ENCODE data around the gene UGT2B7.
A peak's percentile ranks its signal among the peaks of the same experiment; 100 is the strongest.

UGT2B7 gene

DNA sequence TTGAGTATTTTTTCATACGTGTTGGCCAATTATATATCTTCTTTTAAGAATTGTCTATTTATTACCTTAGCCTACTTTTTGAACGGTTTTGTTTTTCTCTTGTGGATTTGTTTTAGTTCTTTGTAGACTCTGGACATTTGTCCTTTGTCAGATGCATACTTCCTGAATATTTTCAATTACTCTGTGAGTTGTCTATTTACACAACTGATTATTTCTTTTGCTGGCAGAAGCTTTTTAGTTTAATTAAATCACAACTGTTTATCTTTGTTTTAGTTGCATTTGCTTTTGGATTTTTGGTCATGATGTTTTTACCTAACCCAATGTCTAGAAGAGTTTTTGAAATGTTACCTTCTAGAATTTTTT lies 19.6 kb downstream of the UGT2B7 start:
- Histone ChIP-seq H3K79me2 (ENCODE audit: control insufficient read depth, insufficient read depth, low read length, poor library complexity) (no peaks in the 10 kb centered on the region), H3K9ac (ENCODE audit: low read length) (no peak overlapping the region), H3K23ac (ENCODE audit: low read length) (no peak overlapping the region), H3K4me3 (ENCODE audit: low read depth, low read length) (no peak overlapping the region), H3K4ac (ENCODE audit: low read depth, low read length) (no peak overlapping the region), H3K4me1 (ENCODE audit: control insufficient read depth in 1 of 2, insufficient read depth in 2 of 2, low read length in 2 of 2) (peaks cover 2% of the 10 kb centered on the region in 2 experiments), H2AFZ (ENCODE audit: insufficient read depth, low read length, poor library complexity) (no peak overlapping the region), H3K18ac (ENCODE audit: low read length) (no peak overlapping the region), H2BK12ac (ENCODE audit: low read length) (no peak overlapping the region), H4K91ac (ENCODE audit: low read depth, low read length) (no peak overlapping the region), H3K79me1 (ENCODE audit: low read length) (no peaks in the 10 kb centered on the region), H2AK5ac (ENCODE audit: low read length) (no peak overlapping the region), H3K14ac (ENCODE audit: low read length) (no peak overlapping the region), H3K27me3 (ENCODE audit: insufficient read depth, low read length) (no peaks in the 10 kb centered on the region), H2BK120ac (ENCODE audit: insufficient read depth, low read length, poor library complexity) (no peak overlapping the region), H3K9me3 (ENCODE audit: insufficient read depth, low read depth, low read length) (no peaks in the 10 kb centered on the region), H3K36me3 (ENCODE audit: control insufficient read depth in 1 of 2, insufficient read depth in 2 of 2, low read length in 2 of 2) (no peaks in the 10 kb centered on the region), H3K4me2 (ENCODE audit: low read length) (no peak overlapping the region), H3K27ac (ENCODE audit: low read depth, low read length) (no peak overlapping the region), H2BK5ac (ENCODE audit: low read depth, low read length, poor library complexity) (no peak overlapping the region), H4K12ac (ENCODE audit: low read depth, low read length) (no peak overlapping the region), H4K8ac (ENCODE audit: low read depth, low read length) (no peak overlapping the region)
- no peak for DNase-seq
- WGBS (ENCODE audit: extremely low coverage, insufficient coverage, insufficient read length): no CpG with 5 or more reads among the region's 2 CpGs

DNA sequence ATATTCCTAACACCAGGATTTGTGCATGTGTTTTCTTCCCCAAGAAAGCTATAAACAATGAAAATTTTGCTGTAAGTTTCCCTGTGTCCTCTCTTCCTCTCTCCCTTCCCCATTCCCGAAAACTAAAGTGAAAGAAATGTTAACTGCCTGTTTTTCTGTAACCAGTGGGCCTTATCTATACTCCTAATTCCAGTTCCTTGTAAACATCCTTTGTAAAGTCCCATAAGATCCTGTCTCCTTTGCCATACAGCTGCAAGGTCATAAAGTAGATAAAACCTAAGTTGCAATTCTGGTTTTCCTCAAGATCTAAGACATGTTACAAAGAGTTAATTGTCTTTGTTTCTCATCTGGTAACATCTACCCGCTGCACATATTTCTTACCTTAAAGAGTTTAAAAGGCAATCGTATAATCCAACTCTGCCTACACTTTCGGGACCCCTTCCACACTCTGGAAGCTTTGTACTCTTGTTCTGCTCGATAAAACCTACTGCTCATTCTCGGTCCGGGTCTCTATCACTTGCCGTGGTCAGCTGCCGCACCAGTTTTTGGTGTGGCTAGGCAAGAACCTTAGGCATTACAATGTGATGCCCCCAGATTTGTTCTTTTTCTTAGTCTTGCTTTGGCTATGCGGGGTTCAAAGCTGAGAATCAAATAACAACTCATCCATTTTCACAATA lies 20.5 kb downstream of the UGT2B7 start:
- no peak overlapping the region for H2BK5ac ChIP-seq (ENCODE audit: low read depth, low read length, poor library complexity)
- peak overlapping the region; percentile 43 for H2BK120ac ChIP-seq (ENCODE audit: insufficient read depth, low read length, poor library complexity)
- H4K91ac ChIP-seq (ENCODE audit: low read depth, low read length): peak overlapping the region; percentile 37
- no peak overlapping the region for H4K12ac ChIP-seq (ENCODE audit: low read depth, low read length)
- H3K79me1 ChIP-seq (ENCODE audit: low read length): no peaks in the 10 kb centered on the region
- H3K27me3 ChIP-seq (ENCODE audit: insufficient read depth, low read length): no peaks in the 10 kb centered on the region
- H3K4me1 ChIP-seq (ENCODE audit: control insufficient read depth in 1 of 2, insufficient read depth in 2 of 2, low read length in 2 of 2): peaks cover 2% of the 10 kb centered on the region in 2 experiments
- peak overlapping the region; percentile 66 for H3K14ac ChIP-seq (ENCODE audit: low read length)
- H3K4me3 ChIP-seq (ENCODE audit: low read depth, low read length): no peak overlapping the region
- H3K36me3 ChIP-seq (ENCODE audit: control insufficient read depth in 1 of 2, insufficient read depth in 2 of 2, low read length in 2 of 2): no peaks in the 10 kb centered on the region
- H3K4ac ChIP-seq (ENCODE audit: low read depth, low read length): no peak overlapping the region
- peak overlapping the region; percentile 89 for H2BK12ac ChIP-seq (ENCODE audit: low read length)
- no peaks in the 10 kb centered on the region for H3K79me2 ChIP-seq (ENCODE audit: control insufficient read depth, insufficient read depth, low read length, poor library complexity)
- no CpG with 5 or more reads among the region's 10 CpGs for WGBS (ENCODE audit: extremely low coverage, insufficient coverage, insufficient read length)
- H4K8ac ChIP-seq (ENCODE audit: low read depth, low read length): no peak overlapping the region
- peak overlapping the region; percentile 54 for H2AFZ ChIP-seq (ENCODE audit: insufficient read depth, low read length, poor library complexity)
- H3K4me2 ChIP-seq (ENCODE audit: low read length): no peak overlapping the region
- H3K23ac ChIP-seq (ENCODE audit: low read length): no peak overlapping the region
- DNase-seq: no peak
- H3K18ac ChIP-seq (ENCODE audit: low read length): peak overlapping the region; percentile 37
- peak overlapping the region; percentile 79 for H2AK5ac ChIP-seq (ENCODE audit: low read length)
- H3K9ac ChIP-seq (ENCODE audit: low read length): no peak overlapping the region
- no peaks in the 10 kb centered on the region for H3K9me3 ChIP-seq (ENCODE audit: insufficient read depth, low read depth, low read length)
- H3K27ac ChIP-seq (ENCODE audit: low read depth, low read length): no peak overlapping the region

DNA sequence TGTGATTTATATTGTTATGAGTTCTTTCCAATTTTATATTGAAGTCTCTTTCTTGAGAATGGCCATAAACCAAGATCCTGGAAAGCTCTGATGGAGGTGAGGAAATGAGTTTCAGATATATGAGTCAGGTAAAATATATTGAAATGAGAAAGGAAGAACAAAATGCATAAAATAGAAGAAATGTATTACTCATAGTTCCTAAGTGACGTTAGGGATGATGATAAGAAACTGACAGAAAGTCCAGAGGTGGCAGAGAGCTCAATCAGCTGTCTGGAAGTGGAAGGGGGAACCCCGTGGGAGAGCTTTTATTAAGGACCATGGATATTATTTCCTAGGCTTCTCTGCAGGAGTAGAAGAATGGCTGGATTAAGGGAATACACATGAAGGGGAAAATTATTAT lies 24.6 kb downstream of the UGT2B7 start:
- no peak overlapping the region for H3K9ac ChIP-seq (ENCODE audit: low read length)
- no CpG with 5 or more reads among the region's 2 CpGs for WGBS (ENCODE audit: extremely low coverage, insufficient coverage, insufficient read length)

DNA sequence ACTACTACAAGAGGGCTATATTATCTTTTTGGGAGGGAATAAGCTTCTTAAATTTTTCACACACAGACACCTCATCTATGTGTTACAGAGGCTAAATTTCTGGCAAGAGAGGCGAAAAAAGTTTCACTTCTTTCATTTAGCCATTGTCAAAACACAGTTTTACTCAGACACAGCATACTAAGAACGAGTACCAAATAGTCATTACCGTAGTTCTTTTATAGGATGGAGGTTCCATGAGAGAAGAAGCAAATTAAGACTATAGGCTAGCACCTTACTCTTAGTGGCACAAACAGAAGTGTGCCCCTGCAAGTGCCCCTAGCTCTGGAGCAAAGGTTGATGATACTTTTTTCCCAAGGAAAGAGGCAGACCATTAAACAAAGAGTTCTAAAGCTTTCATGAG lies 26.2 kb downstream of the UGT2B7 start:
- H4K91ac ChIP-seq (ENCODE audit: low read depth, low read length): no peak overlapping the region

More for the DNA sequence above, 24.6 kb downstream of the UGT2B7 start:
- H3K36me3 ChIP-seq (ENCODE audit: control insufficient read depth in 1 of 2, insufficient read depth in 2 of 2, low read length in 2 of 2): no peaks in the 10 kb centered on the region
- no peak overlapping the region for H2BK120ac ChIP-seq (ENCODE audit: insufficient read depth, low read length, poor library complexity)
- no peak overlapping the region for H4K12ac ChIP-seq (ENCODE audit: low read depth, low read length)
- H3K4me1 ChIP-seq (ENCODE audit: control insufficient read depth in 1 of 2, insufficient read depth in 2 of 2, low read length in 2 of 2): peaks cover 2% of the 10 kb centered on the region in 2 experiments
- no peak overlapping the region for H3K18ac ChIP-seq (ENCODE audit: low read length)
- no peaks in the 10 kb centered on the region for H3K79me2 ChIP-seq (ENCODE audit: control insufficient read depth, insufficient read depth, low read length, poor library complexity)
- no peaks in the 10 kb centered on the region for H3K27me3 ChIP-seq (ENCODE audit: insufficient read depth, low read length)
- no peak overlapping the region for H2AK5ac ChIP-seq (ENCODE audit: low read length)
- no peaks in the 10 kb centered on the region for H3K9me3 ChIP-seq (ENCODE audit: insufficient read depth, low read depth, low read length)
- no peak overlapping the region for H3K4me2 ChIP-seq (ENCODE audit: low read length)
- no peak overlapping the region for H2BK5ac ChIP-seq (ENCODE audit: low read depth, low read length, poor library complexity)
- H3K4ac ChIP-seq (ENCODE audit: low read depth, low read length): no peak overlapping the region
- no peak overlapping the region for H4K91ac ChIP-seq (ENCODE audit: low read depth, low read length)
- H3K23ac ChIP-seq (ENCODE audit: low read length): no peak overlapping the region
- no peak overlapping the region for H3K27ac ChIP-seq (ENCODE audit: low read depth, low read length)
- H3K4me3 ChIP-seq (ENCODE audit: low read depth, low read length): no peak overlapping the region
- DNase-seq: no peak
- no peak overlapping the region for H2BK12ac ChIP-seq (ENCODE audit: low read length)
- no peak overlapping the region for H2AFZ ChIP-seq (ENCODE audit: insufficient read depth, low read length, poor library complexity)
- H4K8ac ChIP-seq (ENCODE audit: low read depth, low read length): no peak overlapping the region
- H3K14ac ChIP-seq (ENCODE audit: low read length): no peak overlapping the region
- no peaks in the 10 kb centered on the region for H3K79me1 ChIP-seq (ENCODE audit: low read length)

More for the DNA sequence above, 26.2 kb downstream of the UGT2B7 start:
- Histone ChIP-seq H3K9ac (ENCODE audit: low read length) (no peak overlapping the region), H3K79me2 (ENCODE audit: control insufficient read depth, insufficient read depth, low read length, poor library complexity) (no peaks in the 10 kb centered on the region), H3K14ac (ENCODE audit: low read length) (no peak overlapping the region), H2AK5ac (ENCODE audit: low read length) (no peak overlapping the region), H4K12ac (ENCODE audit: low read depth, low read length) (no peak overlapping the region), H3K79me1 (ENCODE audit: low read length) (no peaks in the 10 kb centered on the region), H3K27ac (ENCODE audit: low read depth, low read length) (no peak overlapping the region), H3K27me3 (ENCODE audit: insufficient read depth, low read length) (no peaks in the 10 kb centered on the region), H2BK12ac (ENCODE audit: low read length) (no peak overlapping the region), H2BK5ac (ENCODE audit: low read depth, low read length, poor library complexity) (no peak overlapping the region), H2BK120ac (ENCODE audit: insufficient read depth, low read length, poor library complexity) (no peak overlapping the region), H2AFZ (ENCODE audit: insufficient read depth, low read length, poor library complexity) (no peak overlapping the region), H3K4me3 (ENCODE audit: low read depth, low read length) (no peak overlapping the region), H3K4me1 (ENCODE audit: control insufficient read depth in 1 of 2, insufficient read depth in 2 of 2, low read length in 2 of 2) (no peaks in the 10 kb centered on the region), H3K9me3 (ENCODE audit: insufficient read depth, low read depth, low read length) (no peaks in the 10 kb centered on the region), H3K18ac (ENCODE audit: low read length) (no peak overlapping the region), H3K4me2 (ENCODE audit: low read length) (no peak overlapping the region), H3K36me3 (ENCODE audit: control insufficient read depth in 1 of 2, insufficient read depth in 2 of 2, low read length in 2 of 2) (no peaks in the 10 kb centered on the region), H3K4ac (ENCODE audit: low read depth, low read length) (no peak overlapping the region), H4K8ac (ENCODE audit: low read depth, low read length) (no peak overlapping the region), H3K23ac (ENCODE audit: low read length) (no peak overlapping the region)
- WGBS (ENCODE audit: extremely low coverage, insufficient coverage, insufficient read length): no CpG with 5 or more reads among the region's 3 CpGs
- DNase-seq: no peak

Measured in trophoblast cell (in vitro differentiated cells and primary cell).